ENCODE measurements around the gene KLK5.

GRCh38 chr19:50981587-50982146 is 28.8 kb upstream of the KLK5 start:
- TF ChIP-seq REST (IDR thresholded peaks at IDR 0.05; ENCODE audit: insufficient read depth in 1 of 2, low read depth in 2 of 2, low read length in 2 of 2) (no peak), SIN3A (IDR thresholded peaks at IDR 0.05; ENCODE audit: borderline replicate concordance, insufficient read depth, low read length) (no peak)

Measured in PFSK-1 (cell line).